H1 (cell line): ENCODE results near the gene MAP7.

Source experiments
- GABPA ChIP-seq: IDR thresholded peaks from 2 replicates; pipeline ENCODE4 v1.6.1; 2011; ENCODE audit warnings: mild to moderate bottlenecking, low read length, moderate library complexity, borderline replicate concordance; ENCODE audit not compliant: insufficient read depth
- MAFK ChIP-seq: IDR thresholded peaks from 2 replicates; pipeline ENCODE4 v1.6.1; 2012; ENCODE audit warnings: low read depth, mild to moderate bottlenecking, improper control_type of control experiment, low read length

DNA sequence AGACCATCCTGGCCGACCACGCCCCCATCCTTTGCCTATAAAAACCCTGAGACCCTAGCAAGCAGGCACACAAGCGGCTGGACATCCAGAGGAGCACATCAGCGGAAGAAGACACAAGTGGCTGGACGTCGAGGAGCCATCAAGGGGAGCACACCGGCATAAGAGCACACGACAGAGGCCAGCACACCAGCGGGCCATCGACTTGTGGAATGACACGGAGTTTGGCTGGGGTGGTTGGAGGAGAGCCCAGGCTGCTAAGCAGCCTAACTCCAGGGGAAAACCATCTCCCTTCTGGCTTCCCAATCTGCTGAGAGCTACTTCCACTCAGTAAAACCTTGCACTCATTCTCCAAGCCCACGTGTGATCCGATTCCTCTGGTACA, 215.8 kb downstream of the MAP7 start:
- TF ChIP-seq GABPA (no peak), MAFK (no peak)
